Peyer's patch (tissue), 4 donors: ENCODE data around the gene OR3A1.

Experiments
- CTCF ChIP-seq, 6 experiments: fragments of 450-650 bp in 4 of 6; fragments of 200-600 bp in 2 of 6; sonication (generic) in 1 of 6; IDR thresholded peaks; one replicate each; pipeline ENCODE4 v1.5.1; 2017 to 2019; ENCODE audit warnings: antibody characterized with exemption in 6 of 6, mild to moderate bottlenecking in 3 of 6, moderate library complexity in 1 of 6
- POLR2A ChIP-seq, 2 donors: fragments of 450-650 bp; IDR thresholded peaks; one replicate each; pipeline ENCODE4 v1.5.1; 2017; ENCODE audit warnings: antibody characterized with exemption in 2 of 2, mild to moderate bottlenecking in 2 of 2, moderate library complexity in 2 of 2

- TF ChIP-seq CTCF (IDR thresholded peaks at IDR 0.05) (no peak), POLR2A (IDR thresholded peaks at IDR 0.05) (no peak)
These were observed 15.3 kb downstream of the OR3A1 start for GRCh38 chr17:3282901-3283300.
